Measurements from ENCODE around the gene CCDC195. TPM values are rescaled to one million over a fixed set of nuclear protein-coding genes. Genes with fewer than 3 reads are reported as not detected.
"Not testable (repeated sequence)": the region's sequence is repeated elsewhere in the genome, so short reads cannot be mapped to it uniquely, and the experiment has no call there.

Gene CCDC195
- total RNA-seq, 1 donor from 2014 or later: not detected

- Histone ChIP-seq H3F3A (ENCODE audit: low read depth) (peaks cover 14% of the 10 kb centered on the region), H3K9ac (no peak overlapping the region), H3K4me1 (peaks cover 23% of the 10 kb centered on the region), H3K79me2 (ENCODE audit: low read depth) (no peaks in the 10 kb centered on the region), H3K9me3 (ENCODE audit: low read depth) (no peaks in the 10 kb centered on the region), H3K4me3 (no peak overlapping the region), H3K36me3 (no peaks in the 10 kb centered on the region), H2AFZ (replicated peaks) (no peak overlapping the region), H3K27me3 (no peaks in the 10 kb centered on the region), H4K20me1 (ENCODE audit: low read depth) (no peaks in the 10 kb centered on the region), H3K27ac (no peak overlapping the region), H3K4me2 (no peak overlapping the region)
- TF ChIP-seq EZH2phosphoT487 (IDR thresholded peaks at IDR 0.05) (no peak), CTCF (IDR thresholded peaks at IDR 0.05) (no peak)
- no peak for DNase-seq (ENCODE audit: low spot score)
- H3K27ac Mint-ChIP-seq: no peak overlapping the region
- no peaks in the 10 kb centered on the region for H3K9me3 Mint-ChIP-seq
- H3K4me1 Mint-ChIP-seq: peaks cover 6% of the 10 kb centered on the region
- H3K4me3 Mint-ChIP-seq: no peak overlapping the region
- no peaks in the 10 kb centered on the region for H3K36me3 Mint-ChIP-seq
- H3K27me3 Mint-ChIP-seq (ENCODE audit: insufficient read depth, low read depth): no peaks in the 10 kb centered on the region
Observed at GRCh38 chr2:224670203-224670602, 46.0 kb downstream of the CCDC195 start.

GRCh38 chr2:224669449-224669848, 46.7 kb downstream of the CCDC195 start:
- Mint-ChIP-seq H3K27ac (no peak overlapping the region), H3K27me3 (ENCODE audit: insufficient read depth, low read depth) (peaks cover under 1% of the 10 kb centered on the region), H3K4me1 (peaks cover 6% of the 10 kb centered on the region), H3K9me3 (peaks cover 2% of the 10 kb centered on the region), H3K36me3 (no peaks in the 10 kb centered on the region), H3K4me3 (no peak overlapping the region)
- H3K9ac ChIP-seq: no peak overlapping the region
- no peak overlapping the region for H3K27ac ChIP-seq
- H3K4me1 ChIP-seq: peaks cover 23% of the 10 kb centered on the region
- H3K36me3 ChIP-seq: no peaks in the 10 kb centered on the region
- H3K4me3 ChIP-seq: no peak overlapping the region
- H3K27me3 ChIP-seq: no peaks in the 10 kb centered on the region
- H3K79me2 ChIP-seq (ENCODE audit: low read depth): no peaks in the 10 kb centered on the region
- TF ChIP-seq EZH2 (IDR thresholded peaks at IDR 0.05): no peak
- no peak for TF ChIP-seq CTCF (IDR thresholded peaks at IDR 0.05)
- no peak for TF ChIP-seq EZH2phosphoT487 (IDR thresholded peaks at IDR 0.05)
- DNase-seq (ENCODE audit: low spot score): no peak
- H4K20me1 ChIP-seq (ENCODE audit: low read depth): no peaks in the 10 kb centered on the region
- no peak overlapping the region for H2AFZ ChIP-seq (replicated peaks)
- no peaks in the 10 kb centered on the region for H3K9me3 ChIP-seq (ENCODE audit: low read depth)
- no peak overlapping the region for H3K4me2 ChIP-seq
- H3F3A ChIP-seq (ENCODE audit: low read depth): peaks cover 14% of the 10 kb centered on the region

GRCh38 chr2:224668123-224668909, 47.8 kb downstream of the CCDC195 start:
- Histone ChIP-seq H3K4me1 (peaks cover 23% of the 10 kb centered on the region), H3K27me3 (no peaks in the 10 kb centered on the region), H3K4me3 (no peak overlapping the region), H3K9me3 (ENCODE audit: low read depth) (peaks cover 5% of the 10 kb centered on the region), H4K20me1 (ENCODE audit: low read depth) (no peaks in the 10 kb centered on the region), H3K27ac (peak overlapping the region; percentile 70), H2AFZ (replicated peaks) (peak overlapping the region; percentile 2), H3K9ac (no peak overlapping the region), H3K36me3 (no peaks in the 10 kb centered on the region), H3F3A (ENCODE audit: low read depth) (peaks cover 14% of the 10 kb centered on the region), H3K79me2 (ENCODE audit: low read depth) (no peaks in the 10 kb centered on the region), H3K4me2 (peak overlapping the region; percentile 39)
- Mint-ChIP-seq H3K27ac (no peak overlapping the region), H3K27me3 (ENCODE audit: insufficient read depth, low read depth) (peaks cover 3% of the 10 kb centered on the region), H3K36me3 (peaks cover 2% of the 10 kb centered on the region), H3K4me1 (peaks cover 6% of the 10 kb centered on the region), H3K4me3 (no peak overlapping the region), H3K9me3 (peaks cover 6% of the 10 kb centered on the region)
- no peak for TF ChIP-seq EZH2 (IDR thresholded peaks at IDR 0.05)
- TF ChIP-seq EZH2phosphoT487 (IDR thresholded peaks at IDR 0.05): no peak
- peak; percentile 41 for DNase-seq (ENCODE audit: low spot score)

GRCh38 chr2:224666951-224667553, 49.1 kb downstream of the CCDC195 start:
- peaks cover 2% of the 10 kb centered on the region for H3K36me3 Mint-ChIP-seq
- peaks cover 3% of the 10 kb centered on the region for H3K27me3 Mint-ChIP-seq (ENCODE audit: insufficient read depth, low read depth)
- Histone ChIP-seq H4K20me1 (ENCODE audit: low read depth) (no peaks in the 10 kb centered on the region), H3K79me2 (ENCODE audit: low read depth) (no peaks in the 10 kb centered on the region), H2AFZ (replicated peaks) (no peak overlapping the region), H3K27ac (no peak overlapping the region), H3K27me3 (no peaks in the 10 kb centered on the region), H3K4me2 (no peak overlapping the region), H3K9ac (no peak overlapping the region), H3K9me3 (ENCODE audit: low read depth) (peaks cover 7% of the 10 kb centered on the region), H3K36me3 (no peaks in the 10 kb centered on the region), H3K4me3 (no peak overlapping the region), H3K4me1 (peaks cover 23% of the 10 kb centered on the region), H3F3A (ENCODE audit: low read depth) (peaks cover 14% of the 10 kb centered on the region)
- H3K4me1 Mint-ChIP-seq: peaks cover 6% of the 10 kb centered on the region
- no peak for DNase-seq (ENCODE audit: low spot score)
- no peak overlapping the region for H3K27ac Mint-ChIP-seq
- no peak overlapping the region for H3K4me3 Mint-ChIP-seq
- TF ChIP-seq EZH2phosphoT487 (IDR thresholded peaks at IDR 0.05): no peak
- H3K9me3 Mint-ChIP-seq: peaks cover 15% of the 10 kb centered on the region

- H3K4me2 ChIP-seq; DNase-seq (ENCODE audit: low spot score); H3K36me3 Mint-ChIP-seq; H3K27me3 ChIP-seq; H3K27ac ChIP-seq; H4K20me1 ChIP-seq (ENCODE audit: low read depth); H3K9ac ChIP-seq; H2AFZ ChIP-seq (replicated peaks); H3K4me1 Mint-ChIP-seq; H3K36me3 ChIP-seq; H3K4me3 ChIP-seq; H3K4me3 Mint-ChIP-seq; H3K79me2 ChIP-seq (ENCODE audit: low read depth); H3K27ac Mint-ChIP-seq; H3F3A ChIP-seq (ENCODE audit: low read depth); H3K27me3 Mint-ChIP-seq (ENCODE audit: insufficient read depth, low read depth); H3K9me3 ChIP-seq (ENCODE audit: low read depth): not testable (repeated sequence)
- peaks cover 21% of the 10 kb centered on the region for H3K9me3 Mint-ChIP-seq
- peaks cover 16% of the 10 kb centered on the region for H3K4me1 ChIP-seq
Observed at GRCh38 chr2:224663322-224663721, 52.8 kb downstream of the CCDC195 start.

- not testable (repeated sequence) for H3K79me2 ChIP-seq (ENCODE audit: low read depth); H3K4me1 Mint-ChIP-seq; DNase-seq (ENCODE audit: low spot score); H4K20me1 ChIP-seq (ENCODE audit: low read depth); H3K36me3 ChIP-seq; H3K36me3 Mint-ChIP-seq; H3K27me3 ChIP-seq; H3K9ac ChIP-seq; H3K27ac Mint-ChIP-seq; H3K27me3 Mint-ChIP-seq (ENCODE audit: insufficient read depth, low read depth); H2AFZ ChIP-seq (replicated peaks); H3K27ac ChIP-seq; H3K4me3 Mint-ChIP-seq; H3K4me1 ChIP-seq; H3K4me3 ChIP-seq; H3K4me2 ChIP-seq; H3K9me3 ChIP-seq (ENCODE audit: low read depth); H3F3A ChIP-seq (ENCODE audit: low read depth)
- H3K9me3 Mint-ChIP-seq: peaks cover 21% of the 10 kb centered on the region
Observed at GRCh38 chr2:224661708-224662107, 54.5 kb downstream of the CCDC195 start.
